Measurements from ENCODE around the gene ABCC2.

ABCC2 gene

GRCh38 chr10:99849536-99849935, 67.1 kb downstream of the ABCC2 start:
- Histone ChIP-seq H3K27me3 (replicated peaks in 2 of 5; ENCODE audit: control insufficient read depth in 4 of 5, insufficient read depth in 5 of 5, low read length in 4 of 5) (peaks cover 0 to 3% (median 0%) of the 10 kb centered on the region in 5 experiments), H3K9me3 (ENCODE audit: control extremely low read depth in 1 of 5, control insufficient read depth in 4 of 5, insufficient read depth in 2 of 5, low read depth in 1 of 5, low read length in 4 of 5) (no peaks in the 10 kb centered on the region), H3K36me3 (ENCODE audit: control insufficient read depth in 4 of 4, insufficient read depth in 4 of 4, low read length in 3 of 4) (no peaks in the 10 kb centered on the region), H3K4me3 (ENCODE audit: control insufficient read depth in 1 of 7, extremely low read depth in 1 of 7, insufficient read depth in 4 of 7, low read depth in 2 of 7, low read length in 6 of 7) (no peak overlapping the region), H3K27ac (ENCODE audit: insufficient read depth in 1 of 2, low read depth in 1 of 2, low read length in 2 of 2, poor library complexity in 1 of 2, severe bottlenecking in 2 of 2) (no peak overlapping the region), H3K4me1 (ENCODE audit: control extremely low read depth in 1 of 4, control insufficient read depth in 4 of 4, insufficient read depth in 4 of 4, low read length in 3 of 4) (peaks cover 1 to 15% (median 10%) of the 10 kb centered on the region in 4 experiments)
- DNase-seq, result no peak
- WGBS (ENCODE audit: insufficient coverage), result 100% methylated on average over 2 of the region's 2 CpGs
- ChIA-PET CTCF (interaction anchor here (1.0 to 2.8 kb wide), 6 partner anchors 10 to 196 kb away, joined by 3 to 16 read pairs (median 4); no protein-coding TSS in a partner anchor), POLR2A (no interaction called here)

GRCh38 chr10:99850021-99850766, 67.8 kb downstream of the ABCC2 start:
- Histone ChIP-seq H3K4me3 (ENCODE audit: control insufficient read depth in 1 of 7, extremely low read depth in 1 of 7, insufficient read depth in 4 of 7, low read depth in 2 of 7, low read length in 6 of 7) (no peak overlapping the region), H3K27ac (ENCODE audit: insufficient read depth in 1 of 2, low read depth in 1 of 2, low read length in 2 of 2, poor library complexity in 1 of 2, severe bottlenecking in 2 of 2) (no peak overlapping the region), H3K9me3 (ENCODE audit: control extremely low read depth in 1 of 5, control insufficient read depth in 4 of 5, insufficient read depth in 2 of 5, low read depth in 1 of 5, low read length in 4 of 5) (no peaks in the 10 kb centered on the region), H3K27me3 (replicated peaks in 2 of 5; ENCODE audit: control insufficient read depth in 4 of 5, insufficient read depth in 5 of 5, low read length in 4 of 5) (peaks cover 0 to 3% (median 0%) of the 10 kb centered on the region in 5 experiments), H3K36me3 (ENCODE audit: control insufficient read depth in 4 of 4, insufficient read depth in 4 of 4, low read length in 3 of 4) (no peaks in the 10 kb centered on the region), H3K4me1 (ENCODE audit: control extremely low read depth in 1 of 4, control insufficient read depth in 4 of 4, insufficient read depth in 4 of 4, low read length in 3 of 4) (peaks cover 1 to 15% (median 8%) of the 10 kb centered on the region in 4 experiments)
- ChIA-PET CTCF (interaction anchor here (1.0 to 2.8 kb wide), 5 partner anchors 9 to 196 kb away, joined by 3 to 16 read pairs (median 5); no protein-coding TSS in a partner anchor), POLR2A (no interaction called here)
- DNase-seq, result peak; percentile 12 to 46 (median 45)
- 97% methylated on average over 10 of the region's 11 CpGs for WGBS (ENCODE audit: insufficient coverage)

DNA sequence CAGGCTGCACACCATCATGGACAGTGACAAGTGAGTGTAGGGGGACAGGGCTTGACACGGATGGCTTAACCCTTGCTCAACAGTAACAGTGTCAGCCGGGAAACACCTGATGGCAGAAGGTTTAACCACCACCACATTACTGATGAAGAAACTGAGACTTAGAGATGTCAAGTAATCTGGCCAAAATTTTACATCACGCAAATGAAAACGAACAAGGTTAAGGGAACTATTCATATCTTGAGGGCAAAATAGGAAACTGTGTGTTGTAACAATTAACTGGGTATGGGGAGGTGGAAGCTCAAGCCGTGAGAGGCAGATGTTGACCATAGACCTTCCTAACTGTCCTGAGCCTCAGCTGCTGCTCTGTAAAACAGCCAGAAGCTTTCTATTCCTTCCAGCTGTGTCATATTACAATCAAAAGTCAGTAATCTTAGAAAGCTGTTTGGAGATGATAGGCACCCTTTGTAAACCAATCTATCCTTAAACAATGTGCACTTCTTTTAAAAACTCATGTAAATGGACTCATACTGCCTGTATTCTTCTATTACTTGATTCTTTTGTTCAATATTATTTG, 68.4 kb downstream of the ABCC2 start:
- ChIA-PET CTCF (interaction anchor here (2.6 to 2.8 kb wide), 2 partner anchors 8 to 195 kb away, joined by 10 to 16 read pairs; no protein-coding TSS in a partner anchor), POLR2A (no interaction called here)
- no peaks in the 10 kb centered on the region for H3K9me3 ChIP-seq (ENCODE audit: control extremely low read depth in 1 of 5, control insufficient read depth in 4 of 5, insufficient read depth in 2 of 5, low read depth in 1 of 5, low read length in 4 of 5)
- H3K36me3 ChIP-seq (ENCODE audit: control insufficient read depth in 4 of 4, insufficient read depth in 4 of 4, low read length in 3 of 4), result no peaks in the 10 kb centered on the region
- H3K4me3 ChIP-seq (ENCODE audit: control insufficient read depth in 1 of 7, extremely low read depth in 1 of 7, insufficient read depth in 4 of 7, low read depth in 2 of 7, low read length in 6 of 7), result no peak overlapping the region
- peaks cover 0 to 3% (median 0%) of the 10 kb centered on the region in 5 experiments for H3K27me3 ChIP-seq (replicated peaks in 2 of 5; ENCODE audit: control insufficient read depth in 4 of 5, insufficient read depth in 5 of 5, low read length in 4 of 5)
- WGBS (ENCODE audit: insufficient coverage), result 93% methylated on average over 5 of the region's 5 CpGs
- H3K27ac ChIP-seq (ENCODE audit: insufficient read depth in 1 of 2, low read depth in 1 of 2, low read length in 2 of 2, poor library complexity in 1 of 2, severe bottlenecking in 2 of 2), result no peak overlapping the region
- no peak for DNase-seq
- peaks cover 1 to 10% (median 6%) of the 10 kb centered on the region in 4 experiments for H3K4me1 ChIP-seq (ENCODE audit: control extremely low read depth in 1 of 4, control insufficient read depth in 4 of 4, insufficient read depth in 4 of 4, low read length in 3 of 4)

GRCh38 chr10:99851825-99852224, 69.4 kb downstream of the ABCC2 start:
- H3K4me3 ChIP-seq (ENCODE audit: control insufficient read depth in 1 of 7, extremely low read depth in 1 of 7, insufficient read depth in 4 of 7, low read depth in 2 of 7, low read length in 6 of 7), result no peak overlapping the region
- H3K27me3 ChIP-seq (replicated peaks in 2 of 5; ENCODE audit: control insufficient read depth in 4 of 5, insufficient read depth in 5 of 5, low read length in 4 of 5), result no peaks in the 10 kb centered on the region
- H3K36me3 ChIP-seq (ENCODE audit: control insufficient read depth in 4 of 4, insufficient read depth in 4 of 4, low read length in 3 of 4), result no peaks in the 10 kb centered on the region
- no peak overlapping the region for H3K27ac ChIP-seq (ENCODE audit: insufficient read depth in 1 of 2, low read depth in 1 of 2, low read length in 2 of 2, poor library complexity in 1 of 2, severe bottlenecking in 2 of 2)
- 98% methylated on average over 3 of the region's 3 CpGs for WGBS (ENCODE audit: insufficient coverage)
- CTCF ChIA-PET, result interaction anchor here (2.8 kb wide), 1 partner anchor 194 kb away, joined by 16 read pairs; no protein-coding TSS in a partner anchor
- H3K4me1 ChIP-seq (ENCODE audit: control extremely low read depth in 1 of 4, control insufficient read depth in 4 of 4, insufficient read depth in 4 of 4, low read length in 3 of 4), result peaks cover 0 to under 1% (median 0%) of the 10 kb centered on the region in 4 experiments
- no peaks in the 10 kb centered on the region for H3K9me3 ChIP-seq (ENCODE audit: control extremely low read depth in 1 of 5, control insufficient read depth in 4 of 5, insufficient read depth in 2 of 5, low read depth in 1 of 5, low read length in 4 of 5)
- POLR2A ChIA-PET, result no interaction called here
- DNase-seq, result no peak

GRCh38 chr10:99852481-99853213, 70.2 kb downstream of the ABCC2 start:
- Histone ChIP-seq H3K4me1 (ENCODE audit: control extremely low read depth in 1 of 4, control insufficient read depth in 4 of 4, insufficient read depth in 4 of 4, low read length in 3 of 4) (no peaks in the 10 kb centered on the region), H3K9me3 (ENCODE audit: control extremely low read depth in 1 of 5, control insufficient read depth in 4 of 5, insufficient read depth in 2 of 5, low read depth in 1 of 5, low read length in 4 of 5) (no peaks in the 10 kb centered on the region), H3K27ac (ENCODE audit: insufficient read depth in 1 of 2, low read depth in 1 of 2, low read length in 2 of 2, poor library complexity in 1 of 2, severe bottlenecking in 2 of 2) (no peak overlapping the region), H3K27me3 (replicated peaks in 2 of 5; ENCODE audit: control insufficient read depth in 4 of 5, insufficient read depth in 5 of 5, low read length in 4 of 5) (peaks cover 0 to under 1% (median 0%) of the 10 kb centered on the region in 5 experiments), H3K36me3 (ENCODE audit: control insufficient read depth in 4 of 4, insufficient read depth in 4 of 4, low read length in 3 of 4) (no peaks in the 10 kb centered on the region), H3K4me3 (ENCODE audit: control insufficient read depth in 1 of 7, extremely low read depth in 1 of 7, insufficient read depth in 4 of 7, low read depth in 2 of 7, low read length in 6 of 7) (no peak overlapping the region)
- no peak for DNase-seq
- POLR2A ChIA-PET, result no interaction called here
- 67% methylated on average over 3 of the region's 3 CpGs for WGBS (ENCODE audit: insufficient coverage)
- CTCF ChIA-PET, result interaction anchor here (1.2 to 2.1 kb wide), 3 partner anchors 8 to 193 kb away, joined by 3 to 11 read pairs (median 7); no protein-coding TSS in a partner anchor

DNA sequence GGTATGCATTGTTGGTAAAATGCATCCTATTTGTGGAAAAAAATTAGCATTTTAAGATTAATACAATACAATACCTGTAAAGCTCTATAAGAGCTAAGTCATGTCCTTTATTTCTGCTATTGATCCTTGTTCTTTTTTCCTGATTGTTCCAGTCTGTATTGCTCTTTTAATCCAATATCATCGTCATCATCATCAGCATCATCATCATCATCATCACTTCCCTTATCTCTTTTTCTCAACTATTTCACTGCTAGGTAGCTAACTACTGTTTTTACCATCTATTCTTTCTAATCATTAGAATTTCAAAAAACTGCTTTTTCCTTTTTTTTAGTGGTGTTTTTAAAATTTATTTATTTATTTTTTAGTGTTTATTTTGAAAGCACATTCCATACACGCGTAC, 71.2 kb downstream of the ABCC2 start:
- ChIA-PET POLR2A (no interaction called here), CTCF (interaction anchor here (1.2 to 2.1 kb wide), 4 partner anchors 9 to 192 kb away, joined by 3 to 11 read pairs (median 6); no protein-coding TSS in a partner anchor)
- no peak for DNase-seq
- no peak overlapping the region for H3K27ac ChIP-seq (ENCODE audit: insufficient read depth in 1 of 2, low read depth in 1 of 2, low read length in 2 of 2, poor library complexity in 1 of 2, severe bottlenecking in 2 of 2)
- H3K4me3 ChIP-seq (ENCODE audit: control insufficient read depth in 1 of 7, extremely low read depth in 1 of 7, insufficient read depth in 4 of 7, low read depth in 2 of 7, low read length in 6 of 7), result no peak overlapping the region
- H3K36me3 ChIP-seq (ENCODE audit: control insufficient read depth in 4 of 4, insufficient read depth in 4 of 4, low read length in 3 of 4), result no peaks in the 10 kb centered on the region
- H3K9me3 ChIP-seq (ENCODE audit: control extremely low read depth in 1 of 5, control insufficient read depth in 4 of 5, insufficient read depth in 2 of 5, low read depth in 1 of 5, low read length in 4 of 5), result no peaks in the 10 kb centered on the region
- H3K27me3 ChIP-seq (replicated peaks in 2 of 5; ENCODE audit: control insufficient read depth in 4 of 5, insufficient read depth in 5 of 5, low read length in 4 of 5), result peaks cover 0 to 5% (median 0%) of the 10 kb centered on the region in 5 experiments
- 97% methylated on average over 3 of the region's 3 CpGs for WGBS (ENCODE audit: insufficient coverage)
- H3K4me1 ChIP-seq (ENCODE audit: control extremely low read depth in 1 of 4, control insufficient read depth in 4 of 4, insufficient read depth in 4 of 4, low read length in 3 of 4), result no peaks in the 10 kb centered on the region
